HG03103 (cell line): ENCODE measurements around the gene ITLN1.

Experiments
- ATAC-seq: cut with Tn5 transposase; IDR thresholded peaks from one replicate; pipeline ENCODE4 v1.9.1; 2021; ENCODE audit warnings: low read depth; ENCODE audit not compliant: unreplicated experiment

ITLN1 gene

DNA sequence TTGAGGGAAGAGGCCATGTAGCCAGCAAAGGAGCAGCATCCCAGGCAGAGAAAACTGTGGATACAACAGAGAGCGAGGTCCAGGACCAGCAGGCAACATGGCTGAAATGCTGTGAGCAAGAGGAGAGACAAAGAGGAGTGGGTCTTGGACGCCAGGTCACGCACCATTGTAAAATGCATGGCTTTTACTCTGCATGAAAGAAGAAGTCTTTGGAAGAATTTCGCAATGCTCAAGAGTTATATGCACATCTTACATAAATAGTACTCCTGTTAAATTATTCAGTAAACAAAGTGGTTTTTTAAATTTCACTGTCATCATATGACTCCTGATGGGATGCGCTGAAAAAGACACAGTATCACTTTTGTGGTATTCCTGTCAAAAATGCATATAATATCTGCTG is 25.8 kb downstream of the ITLN1 start:
- no peak for ATAC-seq

- no peak for ATAC-seq
Observed at GRCh38 chr1:160858507-160858906, 26.5 kb downstream of the ITLN1 start.

- no peak for ATAC-seq
Observed at GRCh38 chr1:160858097-160858496, 26.9 kb downstream of the ITLN1 start.

DNA sequence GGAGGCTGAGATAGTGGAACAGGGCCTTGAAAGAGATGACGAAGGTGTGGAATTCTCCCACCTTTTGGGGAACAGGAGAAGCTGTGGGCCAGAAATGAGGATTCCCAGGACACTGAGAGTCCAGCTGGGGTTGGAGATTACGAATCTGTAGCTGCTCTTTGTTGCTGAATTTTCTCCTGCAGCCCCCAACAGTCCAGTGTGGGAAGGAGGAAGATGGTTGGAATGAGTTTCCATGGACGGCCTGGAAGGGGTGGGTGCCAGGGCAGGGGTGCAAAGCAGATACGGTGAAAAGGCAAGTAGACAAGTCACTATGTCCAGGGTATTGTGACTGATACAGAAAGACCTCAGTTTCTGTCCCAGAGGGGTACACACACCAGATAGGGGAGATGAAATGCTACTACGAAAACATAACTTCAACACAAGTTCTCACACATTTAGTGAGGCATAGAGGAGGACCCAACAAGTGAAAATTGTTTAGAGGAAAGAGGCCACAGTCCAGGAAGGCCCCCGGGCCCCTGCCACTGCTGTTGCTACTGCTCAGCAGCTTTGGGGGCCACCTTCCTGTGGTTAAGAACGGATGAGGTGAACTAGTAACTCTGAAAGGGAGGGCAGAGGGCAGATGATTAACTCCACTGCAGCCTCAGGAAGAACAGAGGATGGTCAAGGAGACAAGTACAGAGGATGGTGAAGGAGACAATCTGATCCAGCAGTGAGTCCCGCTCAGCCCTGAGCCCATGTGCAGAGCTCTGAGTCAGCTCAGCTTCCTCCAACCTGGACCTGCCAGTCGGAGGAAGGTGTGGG is 29.6 kb downstream of the ITLN1 start:
- ATAC-seq, result no peak

DNA sequence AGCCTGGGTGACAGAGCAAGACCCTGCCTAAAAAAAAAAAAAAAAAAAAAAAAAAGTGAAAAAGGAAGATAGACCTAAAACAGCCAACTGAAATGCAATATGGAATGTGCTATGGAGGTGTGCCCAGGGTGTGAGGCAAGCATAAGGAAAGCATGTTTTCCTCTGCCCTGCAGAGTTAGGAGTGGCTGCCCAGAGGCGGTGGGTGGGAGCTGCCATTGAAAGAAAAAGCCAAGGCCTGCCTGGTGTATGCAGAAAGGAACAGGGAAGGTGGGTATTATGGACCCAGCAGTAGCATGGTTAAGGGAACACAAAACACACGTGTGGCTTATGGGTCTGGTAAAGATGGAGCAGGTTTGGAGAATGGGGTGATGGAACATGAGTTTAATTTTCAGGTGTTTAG is 31.2 kb downstream of the ITLN1 start:
- ATAC-seq, result no peak

- ATAC-seq, result no peak
Observed at GRCh38 chr1:160853014-160853413, 32.0 kb downstream of the ITLN1 start.

- no peak for ATAC-seq
Observed at GRCh38 chr1:160850993-160851392, 34.0 kb downstream of the ITLN1 start.

DNA sequence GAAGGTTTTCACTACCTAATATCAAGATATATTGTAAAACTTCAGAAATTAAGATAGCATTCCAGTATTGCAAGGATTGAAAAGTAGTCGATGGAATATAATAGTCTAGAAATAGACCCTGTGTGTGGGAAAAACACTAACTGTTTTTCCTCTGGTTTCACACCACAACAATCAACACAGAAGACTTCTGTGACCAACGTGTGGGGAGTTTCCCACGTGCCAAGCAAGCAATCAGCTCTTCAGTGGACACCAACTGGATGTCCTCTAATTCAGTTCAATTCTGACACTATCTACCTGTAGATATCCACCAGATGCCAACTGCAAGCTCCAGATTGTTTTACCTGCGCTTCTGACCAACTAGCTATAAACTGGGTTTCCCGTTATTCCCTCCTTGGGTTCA is 34.4 kb downstream of the ITLN1 start:
- ATAC-seq, result no peak

DNA sequence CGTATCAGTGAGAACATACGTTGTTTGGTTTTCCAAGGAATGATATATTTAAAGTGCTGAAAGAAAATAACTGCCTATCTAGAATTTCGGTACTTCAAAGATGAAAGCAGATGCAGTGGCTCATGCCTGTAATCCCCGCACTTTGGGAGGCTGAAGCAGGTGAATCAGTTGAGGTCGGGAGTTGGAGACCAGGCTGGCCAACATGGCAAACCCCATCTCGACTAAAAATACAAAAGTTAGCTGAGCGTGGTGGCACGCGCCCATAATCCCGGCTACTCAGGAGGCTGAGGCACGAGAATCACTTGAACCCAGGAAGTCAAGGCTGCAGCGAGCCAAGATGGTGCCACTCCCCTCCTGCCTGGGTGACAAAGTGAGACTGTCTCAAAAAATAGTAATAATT is 38.7 kb downstream of the ITLN1 start:
- no peak for ATAC-seq

DNA sequence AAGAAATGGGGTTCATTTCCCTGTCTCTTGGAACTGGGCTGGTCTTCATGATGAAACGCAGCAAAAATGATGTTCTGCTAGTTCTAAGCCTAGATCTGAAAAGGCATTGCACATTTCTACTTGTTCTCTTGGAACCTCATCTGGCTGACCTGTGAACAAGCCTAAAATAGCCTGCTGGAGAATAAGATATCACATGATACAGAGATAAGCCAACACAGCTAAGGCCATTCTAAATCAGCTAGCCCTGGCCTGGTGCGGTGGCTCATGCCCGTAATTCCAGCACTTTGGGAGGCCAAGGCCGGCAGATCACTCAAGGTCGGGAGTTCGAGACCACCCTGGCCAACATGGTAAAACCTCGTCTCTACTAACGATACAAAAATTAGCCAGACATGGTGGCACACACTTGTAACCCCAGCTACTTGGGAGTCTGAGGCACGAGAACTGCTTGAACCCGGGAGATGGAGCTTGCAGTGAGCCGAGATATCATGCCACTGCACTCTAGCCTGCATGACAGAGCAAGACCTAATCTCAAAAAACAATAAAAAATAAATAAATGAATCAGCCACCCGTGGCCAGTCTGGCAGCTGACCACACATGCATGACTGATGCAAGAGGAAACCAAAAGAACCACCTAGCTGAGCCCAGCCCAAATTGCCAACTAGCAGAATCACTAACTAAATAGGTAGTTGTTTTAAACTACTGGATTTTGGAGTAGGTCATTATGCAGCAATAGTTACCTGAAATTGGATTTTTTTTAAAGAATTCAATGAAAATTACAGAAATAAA is 40.3 kb downstream of the ITLN1 start:
- no peak for ATAC-seq

DNA sequence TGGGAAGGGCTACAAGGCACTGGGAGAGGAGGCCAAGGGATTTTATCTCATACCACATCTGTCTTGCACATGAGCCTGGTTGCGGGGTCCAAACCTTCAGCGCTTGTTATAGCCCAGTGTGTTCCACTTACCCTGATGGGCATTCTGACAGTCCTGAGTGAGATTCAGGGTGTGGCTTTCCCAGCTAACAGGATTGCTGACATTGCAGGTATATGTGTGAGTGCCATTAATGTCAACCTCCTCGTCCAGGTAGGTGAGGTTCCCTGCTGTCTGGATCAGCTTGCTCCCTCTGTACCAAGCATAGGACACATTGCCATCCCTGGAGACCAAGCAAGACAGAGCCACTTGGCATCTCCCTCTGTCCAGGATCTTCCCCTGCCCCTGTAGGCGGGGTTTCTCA is 43.9 kb downstream of the ITLN1 start:
- ATAC-seq, result no peak

DNA sequence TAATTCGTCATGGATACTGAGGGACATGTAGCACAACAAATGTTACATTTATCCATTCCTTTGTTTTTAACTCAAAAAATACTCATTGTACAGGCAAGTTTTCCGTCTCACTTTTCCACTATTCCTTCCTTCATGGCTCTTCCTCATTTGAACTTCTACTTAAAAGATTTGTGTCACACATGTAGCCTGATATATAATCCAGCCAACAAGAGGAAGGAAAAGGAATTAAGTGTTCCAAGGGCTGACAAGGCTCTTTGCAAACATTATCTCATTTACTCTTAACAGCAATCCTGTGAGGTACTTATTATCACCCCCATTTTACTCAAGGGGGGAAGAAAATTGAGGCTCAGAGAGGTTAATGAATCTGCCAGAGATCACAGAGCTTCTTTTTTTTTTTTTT is 45.2 kb downstream of the ITLN1 start:
- no peak for ATAC-seq

GRCh38 chr1:160838888-160839287 is 46.1 kb downstream of the ITLN1 start:
- ATAC-seq, result no peak

DNA sequence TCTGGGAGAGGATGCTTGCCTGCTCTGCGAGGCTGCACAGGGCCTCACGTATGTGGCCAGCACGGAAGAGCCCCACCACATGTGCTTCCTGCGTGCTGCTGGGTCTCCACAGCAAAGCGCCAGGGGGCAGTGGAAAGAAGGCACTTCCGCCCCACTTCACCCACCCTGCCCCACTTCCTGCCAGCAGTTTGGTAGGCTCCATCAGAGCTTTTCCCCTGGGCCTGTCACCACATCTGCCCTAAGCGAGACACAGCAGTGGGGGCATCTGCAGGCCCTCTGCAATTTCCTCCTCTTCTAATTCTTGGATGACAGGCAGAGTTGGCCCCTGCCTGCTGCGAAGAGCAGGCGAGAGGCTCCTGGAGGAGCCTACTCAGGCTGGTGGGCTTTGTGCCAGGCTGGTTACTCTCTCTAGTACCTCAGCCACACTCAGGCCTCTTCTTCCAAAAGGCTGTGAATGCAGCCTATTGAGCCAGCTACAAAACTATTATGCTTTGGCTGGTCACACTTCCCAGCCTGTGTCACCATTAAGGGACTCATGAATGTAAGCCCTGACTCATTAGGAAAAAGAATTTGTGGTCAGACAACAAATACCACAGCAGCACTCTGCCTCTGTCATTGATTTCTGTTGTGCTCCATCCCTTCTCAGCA is 47.3 kb downstream of the ITLN1 start:
- ATAC-seq, result peak; percentile 61

- ATAC-seq, result peak; percentile 9
Observed at GRCh38 chr1:160836981-160837557, 47.9 kb downstream of the ITLN1 start.

DNA sequence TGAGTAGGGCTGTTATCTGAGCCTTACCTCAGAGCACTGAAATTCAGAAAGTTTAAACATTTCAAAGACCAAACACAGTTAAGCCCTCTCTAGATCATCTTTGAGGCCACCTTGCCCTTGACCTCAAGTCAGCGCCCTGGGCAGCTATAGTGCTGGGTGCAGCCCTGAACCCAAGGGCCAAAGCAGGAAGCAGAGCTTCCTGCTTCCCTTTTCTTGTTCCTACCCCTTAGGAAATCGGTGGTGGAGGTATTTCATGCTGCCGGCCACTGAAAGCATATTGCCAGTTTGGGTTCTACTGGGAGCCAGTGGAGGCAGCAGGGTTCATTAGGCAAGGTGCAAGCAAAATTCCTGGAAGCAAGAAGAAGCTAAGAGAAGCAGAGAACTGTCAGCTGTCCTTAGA is 48.4 kb downstream of the ITLN1 start:
- ATAC-seq, result no peak

GRCh38 chr1:160835751-160836150 is 49.2 kb downstream of the ITLN1 start:
- ATAC-seq, result no peak

- ATAC-seq, result no peak
Observed at GRCh38 chr1:160834945-160835565, 49.9 kb downstream of the ITLN1 start.

GRCh38 chr1:160830321-160831153 is 54.4 kb downstream of the ITLN1 start:
- peak; percentile 52 for ATAC-seq

GRCh38 chr1:160829766-160830165 is 55.2 kb downstream of the ITLN1 start:
- no peak for ATAC-seq
